Stimulated activated naive B cell treated with anti-CD40 and anti-IgM and Interleukin-4, amounts not matched to agents 10 μg/mL and 1 μg/mL and 100 μg/mL, for 72 hours (primary cell): ENCODE data around the gene SNX27.
"Not testable (repeated sequence)": the region's sequence is repeated elsewhere in the genome, so short reads cannot be mapped to it uniquely, and the experiment has no call there.

ENCODE experiments used
- ATAC-seq, 2 donors: fragments of 150-1000 bp; cut with Tn5 transposase; replicated peaks; 2 replicates each; pipeline ENCODE4 v1.10.0; 2021; ENCODE audit warnings: moderate library complexity in 1 of 2
- DNase-seq: peaks from one replicate; pipeline ENCODE4 v3.0.0; 2021
- H3K27ac Mint-ChIP-seq: one replicate; pipeline ENCODE4 v1.8.0; 2022; ENCODE audit warnings: mild to moderate bottlenecking, mixed read lengths
- H3K27me3 Mint-ChIP-seq, 2 donors: one replicate each; pipeline ENCODE4 v1.8.0; 2022; ENCODE audit warnings: mixed read lengths in 2 of 2
- H3K36me3 Mint-ChIP-seq, 2 donors: one replicate each; pipeline ENCODE4 v1.8.0; 2022; ENCODE audit warnings: mixed read lengths in 2 of 2, mild to moderate bottlenecking in 1 of 2
- H3K4me1 Mint-ChIP-seq, 2 donors: one replicate each; pipeline ENCODE4 v1.8.0; 2022; ENCODE audit warnings: mixed read lengths in 2 of 2, mild to moderate bottlenecking in 1 of 2
- H3K4me3 Mint-ChIP-seq, 2 donors: one replicate each; pipeline ENCODE4 v1.8.0; 2022; ENCODE audit warnings: mild to moderate bottlenecking in 2 of 2, mixed read lengths in 2 of 2, moderate library complexity in 1 of 2
- H3K9me3 Mint-ChIP-seq, 2 donors: one replicate each; pipeline ENCODE4 v1.8.0; 2022; ENCODE audit warnings: mixed read lengths in 2 of 2, mild to moderate bottlenecking in 1 of 2

SNX27 gene

DNA sequence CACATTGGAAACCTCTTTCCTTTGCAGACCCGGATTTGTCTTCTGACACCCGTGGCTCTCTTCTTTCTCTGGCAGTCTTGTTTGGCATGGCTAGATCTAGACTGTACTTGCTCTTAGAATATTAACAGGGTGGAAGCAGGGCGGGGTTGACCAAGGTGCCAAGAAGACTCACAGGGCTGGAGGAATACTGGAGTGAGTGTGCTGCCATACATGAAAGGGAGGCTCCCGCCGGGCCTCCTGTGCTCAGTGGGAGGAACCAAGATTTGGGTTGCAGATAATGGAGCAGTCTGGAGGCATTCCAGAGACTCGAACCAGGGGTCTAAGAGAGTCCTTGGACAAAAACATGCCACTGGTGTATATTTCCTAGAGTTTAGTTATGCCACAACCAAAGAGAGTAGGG lies 27.6 kb upstream of the SNX27 start:
- H3K36me3 Mint-ChIP-seq, result no peaks in the 10 kb centered on the region
- DNase-seq, result no peak
- no peak for ATAC-seq
- H3K9me3 Mint-ChIP-seq, result no peaks in the 10 kb centered on the region
- no peak overlapping the region for H3K4me3 Mint-ChIP-seq
- H3K27ac Mint-ChIP-seq, result no peak overlapping the region
- peaks cover 4 to 6% of the 10 kb centered on the region in 2 donors for H3K27me3 Mint-ChIP-seq
- no peaks in the 10 kb centered on the region for H3K4me1 Mint-ChIP-seq

DNA sequence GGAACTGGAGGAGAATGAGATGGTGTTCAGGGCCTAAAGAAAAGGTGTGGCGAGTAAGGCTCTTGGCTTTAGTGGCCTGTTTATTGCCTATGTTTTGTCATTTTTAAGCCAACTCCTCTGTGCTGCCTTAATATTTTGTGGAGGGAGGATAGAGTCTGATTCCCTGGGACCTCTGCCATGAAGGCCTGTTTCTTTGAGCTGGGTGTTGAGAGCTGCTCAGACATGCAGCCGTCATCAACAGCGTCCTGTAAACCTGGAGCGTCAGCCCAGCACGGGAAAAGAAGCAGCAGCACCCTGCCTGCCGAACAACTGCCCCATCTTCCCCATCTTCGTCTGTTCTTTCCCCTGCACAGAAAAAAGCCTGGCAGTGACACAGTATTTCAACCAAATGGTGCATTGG lies 27.1 kb upstream of the SNX27 start:
- no peaks in the 10 kb centered on the region for H3K4me1 Mint-ChIP-seq
- H3K9me3 Mint-ChIP-seq, result no peaks in the 10 kb centered on the region
- ATAC-seq (no peak), DNase-seq (no peak)
- H3K27me3 Mint-ChIP-seq, result peaks cover 4 to 6% of the 10 kb centered on the region in 2 donors
- no peak overlapping the region for H3K27ac Mint-ChIP-seq
- no peak overlapping the region for H3K4me3 Mint-ChIP-seq
- H3K36me3 Mint-ChIP-seq, result no peaks in the 10 kb centered on the region

DNA sequence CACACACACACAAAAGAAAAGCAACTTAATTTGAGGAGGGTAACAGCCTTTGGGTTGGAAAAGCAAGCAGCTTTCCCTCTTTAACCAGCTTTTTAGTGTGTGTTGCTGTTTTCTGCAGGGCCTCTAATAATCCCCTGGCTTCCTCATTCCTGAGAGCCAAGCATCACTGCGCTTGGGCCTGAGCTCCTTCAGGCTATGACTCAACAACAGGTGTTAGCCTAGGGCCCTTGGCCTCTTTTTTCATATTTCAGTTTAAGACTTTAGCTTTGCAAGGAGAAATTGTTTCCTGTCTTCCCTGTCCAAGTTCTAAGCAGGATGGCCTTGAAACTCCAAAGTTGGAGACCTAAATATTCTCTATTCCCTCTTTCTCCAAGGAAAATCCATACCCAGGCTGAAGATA lies 26.2 kb upstream of the SNX27 start:
- Mint-ChIP-seq H3K4me3 (no peak overlapping the region), H3K27me3 (peaks cover 6 to 8% of the 10 kb centered on the region in 2 donors), H3K36me3 (peaks cover 0 to 4% of the 10 kb centered on the region in 2 donors), H3K27ac (no peak overlapping the region), H3K4me1 (no peaks in the 10 kb centered on the region), H3K9me3 (peaks cover 3 to 5% of the 10 kb centered on the region in 2 donors)
- no peak for DNase-seq
- peak; percentile 38 to 66 for ATAC-seq

DNA sequence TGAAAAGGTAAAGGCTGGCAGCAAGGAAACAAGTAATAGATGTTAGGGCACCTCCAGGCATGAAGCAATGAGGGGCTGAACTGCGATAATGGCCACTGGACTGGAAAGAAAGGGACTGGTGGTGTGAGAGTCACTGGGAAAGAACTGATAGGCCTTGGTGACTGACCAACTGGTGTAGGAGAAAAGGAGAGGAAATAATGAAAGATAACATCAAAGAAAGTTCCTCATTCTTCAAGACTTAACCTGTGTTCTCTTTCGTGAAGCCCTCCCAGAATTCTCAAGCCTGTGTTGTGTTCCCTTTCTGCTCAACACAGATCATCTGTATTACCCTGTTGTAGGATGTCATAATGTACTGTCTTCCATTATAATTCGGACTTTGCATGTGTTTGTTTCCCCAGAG lies 20.9 kb upstream of the SNX27 start:
- peaks cover 6 to 8% of the 10 kb centered on the region in 2 donors for H3K27me3 Mint-ChIP-seq
- no peak for ATAC-seq
- H3K4me1 Mint-ChIP-seq, result peaks cover 7 to 10% of the 10 kb centered on the region in 2 donors
- H3K27ac Mint-ChIP-seq, result no peak overlapping the region
- peaks cover 0 to 4% of the 10 kb centered on the region in 2 donors for H3K36me3 Mint-ChIP-seq
- DNase-seq, result no peak
- no peak overlapping the region for H3K4me3 Mint-ChIP-seq
- peaks cover 6 to 15% of the 10 kb centered on the region in 2 donors for H3K9me3 Mint-ChIP-seq

DNA sequence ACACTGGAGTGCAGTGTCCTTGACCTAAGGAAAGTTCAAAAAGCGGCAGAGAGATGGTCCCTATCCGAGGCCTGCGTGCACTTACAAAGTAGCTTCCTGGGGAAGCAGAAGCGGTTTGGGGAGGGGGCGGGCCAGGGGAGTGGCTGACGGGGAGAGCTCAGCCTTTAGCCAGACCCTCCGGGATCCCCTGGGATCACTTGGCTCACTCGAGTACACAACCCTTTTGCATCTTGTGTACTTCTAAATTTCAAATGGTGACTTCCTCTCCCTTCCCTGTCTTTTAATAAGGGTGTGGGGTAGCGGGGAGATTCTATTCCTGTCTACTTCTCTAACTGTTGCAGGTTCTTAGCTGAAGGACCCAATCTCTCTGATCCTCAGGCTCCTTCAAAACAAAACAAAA lies 18.1 kb upstream of the SNX27 start:
- Mint-ChIP-seq H3K4me1 (peaks cover 7 to 10% of the 10 kb centered on the region in 2 donors), H3K4me3 (peak overlapping the region; percentile 67 to 73), H3K27me3 (peaks cover 0 to 5% of the 10 kb centered on the region in 2 donors), H3K36me3 (peaks cover 0 to 4% of the 10 kb centered on the region in 2 donors), H3K9me3 (peaks cover 6 to 15% of the 10 kb centered on the region in 2 donors), H3K27ac (no peak overlapping the region)
- ATAC-seq (peak; percentile 45 to 66), DNase-seq (no peak)

DNA sequence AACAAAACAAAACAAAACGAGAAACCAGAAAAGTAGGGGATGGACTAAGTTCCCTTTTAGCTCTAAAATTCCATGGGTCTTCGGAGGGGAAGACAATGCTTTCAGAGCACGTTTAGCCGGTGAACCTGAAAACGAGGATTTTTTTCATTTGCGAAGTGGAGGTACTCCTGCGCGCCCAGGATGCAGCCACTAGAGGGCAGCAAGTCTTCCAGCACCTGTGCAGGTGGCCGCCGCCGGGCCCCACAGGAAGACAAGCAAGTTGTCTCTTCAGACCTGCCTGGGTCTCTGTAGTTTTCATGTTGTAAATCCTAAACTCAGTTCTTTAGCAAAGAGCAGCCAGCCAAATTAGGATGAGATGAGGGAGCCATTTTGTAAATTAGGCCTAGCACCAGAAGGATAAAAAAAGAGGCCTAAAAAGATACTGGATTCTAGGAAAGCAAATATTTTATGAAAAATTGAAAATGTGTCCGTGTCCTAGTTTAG lies 17.7 kb upstream of the SNX27 start:
- H3K36me3 Mint-ChIP-seq, result peaks cover 0 to 4% of the 10 kb centered on the region in 2 donors
- H3K4me1 Mint-ChIP-seq, result peaks cover 7 to 10% of the 10 kb centered on the region in 2 donors
- H3K9me3 Mint-ChIP-seq, result peaks cover 6 to 15% of the 10 kb centered on the region in 2 donors
- peak; percentile 62 for DNase-seq
- H3K4me3 Mint-ChIP-seq, result peak overlapping the region; percentile 67 to 73
- peak; percentile 96 to 98 for ATAC-seq
- H3K27ac Mint-ChIP-seq, result peak overlapping the region; percentile 56
- peaks cover 0 to 5% of the 10 kb centered on the region in 2 donors for H3K27me3 Mint-ChIP-seq

DNA sequence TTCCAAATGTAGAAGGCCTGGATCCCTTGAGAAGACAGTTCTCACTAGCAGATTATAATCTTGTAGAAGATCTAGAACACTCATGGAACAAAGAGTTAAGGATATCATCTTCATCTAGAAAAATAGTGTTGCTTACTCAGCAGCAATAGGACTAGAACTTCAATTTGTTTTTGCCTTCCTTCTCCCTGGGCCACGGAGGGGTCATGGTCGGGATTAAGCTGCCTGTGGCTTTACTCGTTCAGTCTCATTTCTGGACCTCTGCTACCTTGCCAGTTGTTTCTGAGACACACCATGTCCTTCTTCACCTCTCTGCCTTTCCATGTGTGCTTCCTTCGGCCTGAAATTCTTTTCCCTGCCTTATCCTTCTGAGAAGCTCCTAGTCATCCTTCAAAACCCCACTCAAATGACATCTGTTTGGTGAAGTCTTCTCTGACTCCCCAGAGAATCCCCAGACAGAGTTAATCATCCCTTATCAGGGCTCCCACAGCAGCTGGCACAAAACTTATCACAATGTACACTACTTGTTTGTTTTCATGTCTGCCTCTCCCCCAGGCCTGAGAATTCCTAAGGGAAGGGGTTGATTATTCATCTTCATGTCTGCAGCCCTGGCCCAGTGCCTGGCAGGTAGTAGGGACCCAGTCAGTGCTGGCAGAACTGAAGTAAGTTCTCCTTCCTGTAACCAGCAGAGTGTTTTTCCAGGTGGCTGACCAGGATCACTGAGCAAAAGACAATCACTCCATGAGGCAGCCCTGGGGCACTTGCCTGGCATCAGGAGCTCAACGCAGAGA lies 15.5 kb upstream of the SNX27 start:
- DNase-seq (no peak), ATAC-seq (no peak)
- H3K4me1 Mint-ChIP-seq, result peaks cover 7 to 10% of the 10 kb centered on the region in 2 donors
- no peaks in the 10 kb centered on the region for H3K27me3 Mint-ChIP-seq
- no peaks in the 10 kb centered on the region for H3K36me3 Mint-ChIP-seq
- H3K4me3 Mint-ChIP-seq, result no peak overlapping the region
- H3K9me3 Mint-ChIP-seq, result peaks cover 0 to 3% of the 10 kb centered on the region in 2 donors
- H3K27ac Mint-ChIP-seq, result no peak overlapping the region

DNA sequence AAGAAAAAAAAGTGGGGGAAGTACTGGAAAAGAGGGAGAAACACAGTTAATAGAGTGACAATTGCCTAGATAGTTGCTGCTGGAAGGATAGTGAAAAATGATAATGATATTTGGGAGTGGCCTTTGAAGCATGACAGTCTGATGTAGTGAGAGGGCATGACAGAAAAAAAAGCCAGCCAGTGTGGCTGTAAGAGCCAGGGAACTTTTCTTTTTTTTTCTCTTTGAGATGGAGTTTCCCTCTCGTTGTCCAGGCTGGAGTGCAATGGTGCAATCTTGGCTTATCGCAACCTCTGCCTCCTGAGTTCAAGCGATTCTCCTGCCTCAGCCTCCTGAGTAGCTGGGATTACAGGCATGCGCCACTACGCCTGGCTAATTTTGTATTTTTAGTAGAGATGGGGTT lies 9.3 kb upstream of the SNX27 start:
- not testable (repeated sequence) for H3K36me3 Mint-ChIP-seq, H3K4me1 Mint-ChIP-seq, H3K9me3 Mint-ChIP-seq, DNase-seq, ATAC-seq, H3K27ac Mint-ChIP-seq, H3K4me3 Mint-ChIP-seq
- H3K27me3 Mint-ChIP-seq, result peaks cover 22 to 28% of the 10 kb centered on the region in 2 donors

DNA sequence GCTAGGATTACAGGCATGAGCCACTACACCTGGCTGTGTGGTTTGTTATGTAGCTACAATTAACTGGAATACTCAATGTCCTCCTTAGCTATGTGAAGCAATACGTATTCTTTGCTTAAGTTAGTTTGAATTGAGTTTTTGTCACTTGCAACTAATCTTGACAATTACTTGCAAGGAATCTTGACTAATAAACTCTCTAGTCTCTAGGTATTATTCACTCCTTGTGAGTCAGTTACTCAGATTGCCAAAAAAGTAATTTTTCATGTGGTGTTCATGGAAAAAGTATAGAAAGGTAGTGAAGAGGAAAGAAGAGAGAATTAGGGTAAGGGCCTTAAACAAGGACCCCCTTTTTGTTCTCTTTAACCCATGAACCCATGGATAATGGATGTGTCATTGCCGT lies 7.6 kb upstream of the SNX27 start:
- peaks cover 30 to 35% of the 10 kb centered on the region in 2 donors for H3K27me3 Mint-ChIP-seq
- H3K4me3 Mint-ChIP-seq, result no peak overlapping the region
- no peaks in the 10 kb centered on the region for H3K9me3 Mint-ChIP-seq
- ATAC-seq, result no peak
- H3K4me1 Mint-ChIP-seq, result peaks cover 2 to 6% of the 10 kb centered on the region in 2 donors
- DNase-seq, result no peak
- no peak overlapping the region for H3K27ac Mint-ChIP-seq
- no peaks in the 10 kb centered on the region for H3K36me3 Mint-ChIP-seq

DNA sequence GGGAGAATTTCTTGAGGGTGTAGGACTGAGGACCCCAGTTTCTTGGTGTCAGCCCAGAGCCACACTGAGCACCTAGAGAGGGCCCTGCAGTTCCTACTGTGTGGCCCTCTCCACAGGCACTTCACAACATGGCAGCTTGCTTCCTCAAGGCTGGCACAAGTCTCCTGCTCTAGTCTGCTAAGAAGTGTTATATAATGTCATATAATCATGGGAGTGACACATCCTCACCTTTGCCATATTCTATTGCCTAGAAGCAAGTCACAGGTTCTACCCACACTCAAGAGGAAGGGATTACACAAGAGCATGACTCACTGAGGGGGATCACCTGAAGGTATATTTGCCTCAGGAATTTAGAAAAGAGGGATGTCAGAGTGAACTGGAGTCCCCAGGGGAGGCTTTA lies 5.5 kb upstream of the SNX27 start:
- peaks cover 30 to 35% of the 10 kb centered on the region in 2 donors for H3K27me3 Mint-ChIP-seq
- H3K36me3 Mint-ChIP-seq, result no peaks in the 10 kb centered on the region
- ATAC-seq (no peak), DNase-seq (no peak)
- no peaks in the 10 kb centered on the region for H3K9me3 Mint-ChIP-seq
- peaks cover 2 to 7% of the 10 kb centered on the region in 2 donors for H3K4me1 Mint-ChIP-seq
- H3K27ac Mint-ChIP-seq, result no peak overlapping the region
- no peak overlapping the region for H3K4me3 Mint-ChIP-seq

DNA sequence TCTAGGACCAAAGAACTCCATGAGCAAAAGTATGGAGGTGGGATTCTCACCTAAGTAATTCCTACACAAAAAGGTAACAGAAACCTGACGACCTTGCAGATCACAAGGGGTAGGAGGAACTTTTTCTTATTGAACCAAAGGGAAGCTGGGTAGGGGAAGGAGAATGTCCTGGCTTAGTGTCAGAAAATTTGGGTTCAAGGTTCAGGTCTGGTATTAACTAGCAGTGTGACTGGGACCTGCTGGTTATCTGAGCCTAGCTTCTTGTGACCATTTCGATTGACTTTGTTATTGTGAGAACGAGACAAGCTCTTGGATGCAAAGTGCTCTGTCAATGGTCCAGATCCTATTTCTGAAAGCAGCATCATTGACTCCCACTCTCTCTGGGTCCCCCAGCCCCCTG lies 5.0 kb upstream of the SNX27 start:
- no peak for ATAC-seq
- Mint-ChIP-seq H3K27me3 (peaks cover 30 to 35% of the 10 kb centered on the region in 2 donors), H3K4me1 (peaks cover 2 to 10% of the 10 kb centered on the region in 2 donors), H3K4me3 (no peak overlapping the region), H3K27ac (no peak overlapping the region), H3K36me3 (no peaks in the 10 kb centered on the region), H3K9me3 (no peaks in the 10 kb centered on the region)
- DNase-seq, result no peak

DNA sequence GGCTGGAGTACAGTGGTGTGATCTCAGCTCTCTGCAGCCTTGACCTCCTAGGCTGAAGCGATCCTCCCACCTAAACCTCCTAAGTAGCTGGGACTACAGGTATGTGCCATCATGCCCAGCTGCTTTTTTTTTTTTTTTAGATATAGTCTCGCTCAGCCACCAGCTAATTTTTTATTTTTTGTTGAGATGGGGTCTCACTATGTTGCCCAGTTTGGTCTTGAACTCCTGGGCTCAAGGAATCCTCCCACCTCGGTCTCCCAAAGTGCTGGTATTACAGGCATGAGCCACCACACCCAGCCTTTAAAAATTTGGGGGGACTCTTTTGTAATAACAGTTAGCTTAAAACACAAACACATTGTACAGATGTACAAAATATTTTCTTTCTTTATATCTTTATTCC lies 1.7 kb upstream of the SNX27 start:
- peaks cover 19 to 34% of the 10 kb centered on the region in 2 donors for H3K4me1 Mint-ChIP-seq
- ATAC-seq, result no peak
- peaks cover 23 to 26% of the 10 kb centered on the region in 2 donors for H3K27me3 Mint-ChIP-seq

DNA sequence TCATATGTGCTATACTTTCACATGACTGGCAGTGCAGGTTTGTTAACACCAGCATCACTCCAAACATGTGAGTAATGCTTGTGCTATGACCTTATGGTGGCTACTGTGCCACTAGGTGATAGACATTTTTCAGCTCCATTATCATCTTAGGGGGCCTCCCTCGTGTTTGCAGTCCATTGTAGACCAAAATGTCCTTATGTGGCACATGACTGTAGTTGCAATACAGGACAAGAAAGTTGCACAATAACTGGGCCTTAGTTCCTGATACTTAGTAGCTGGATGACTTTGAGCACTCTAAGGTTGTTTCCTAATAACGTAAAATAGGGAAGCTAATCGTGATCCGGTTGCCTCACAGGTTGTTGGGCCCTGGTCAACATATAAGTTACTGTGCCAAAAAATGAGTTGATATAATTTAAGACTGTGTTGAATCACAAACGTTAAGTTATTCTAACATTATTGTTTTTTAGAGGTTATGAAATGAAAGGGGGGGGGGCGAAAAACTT lies 511 bp upstream of the SNX27 start:
- H3K27me3 Mint-ChIP-seq, result peaks cover 17 to 21% of the 10 kb centered on the region in 2 donors
- H3K4me1 Mint-ChIP-seq, result peaks cover 24 to 39% of the 10 kb centered on the region in 2 donors
- peak overlapping the region; percentile 78 for H3K27ac Mint-ChIP-seq
- DNase-seq (no peak), ATAC-seq (peak in 1 of 2 donors; percentile 6)
- H3K4me3 Mint-ChIP-seq, result peak overlapping the region; percentile 96 to 98
- no peaks in the 10 kb centered on the region for H3K9me3 Mint-ChIP-seq
- peaks cover 5 to 11% of the 10 kb centered on the region in 2 donors for H3K36me3 Mint-ChIP-seq

More for the DNA sequence above, 1.7 kb upstream of the SNX27 start:
- no peak overlapping the region for H3K4me3 Mint-ChIP-seq
- no peak for DNase-seq
- H3K27ac Mint-ChIP-seq, result no peak overlapping the region
- peaks cover 5 to 8% of the 10 kb centered on the region in 2 donors for H3K36me3 Mint-ChIP-seq
- no peaks in the 10 kb centered on the region for H3K9me3 Mint-ChIP-seq

DNA sequence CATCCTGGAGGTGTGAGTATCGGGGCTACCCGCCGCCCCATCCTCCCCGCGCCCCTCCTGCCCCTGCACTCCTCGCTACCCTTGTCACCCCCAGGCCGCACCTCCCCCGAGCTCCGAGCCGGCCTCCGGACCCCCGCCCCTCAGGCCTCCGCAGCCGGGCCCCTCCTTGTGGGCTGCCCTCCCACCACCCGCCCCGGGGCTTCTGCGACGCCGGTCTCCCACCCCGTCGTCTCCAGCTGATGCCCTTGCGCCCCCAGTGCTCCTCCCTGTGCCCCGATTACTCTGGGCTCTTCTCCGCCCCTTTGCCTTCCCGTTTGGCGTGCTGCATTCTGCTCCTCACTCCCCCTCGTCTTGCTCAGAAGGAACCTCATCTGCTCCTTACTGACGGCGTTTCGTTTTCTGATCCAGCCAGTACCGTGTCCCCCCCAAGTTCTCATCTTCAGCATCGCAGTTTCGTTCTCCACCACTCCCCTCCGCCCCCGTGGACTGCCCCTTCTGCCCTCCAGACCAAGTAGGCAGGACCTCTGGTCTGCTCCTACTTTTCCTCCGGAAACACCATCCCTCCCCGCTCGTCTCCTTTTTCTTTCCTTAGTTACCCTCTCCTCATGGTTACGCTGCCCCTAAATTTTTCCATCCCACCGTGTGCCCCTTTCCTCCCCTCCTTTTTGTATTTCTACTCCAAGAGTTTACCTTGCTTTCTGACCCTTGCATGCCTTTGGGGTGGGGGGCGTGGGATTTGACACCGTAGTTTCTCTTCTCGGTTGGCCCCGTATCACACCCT lies 841 bp downstream of the SNX27 start:
- H3K9me3 Mint-ChIP-seq, result no peaks in the 10 kb centered on the region
- peaks cover 6 to 7% of the 10 kb centered on the region in 2 donors for H3K27me3 Mint-ChIP-seq
- ATAC-seq (peak; percentile 24 to 27), DNase-seq (peak; percentile 3)
- H3K36me3 Mint-ChIP-seq, result peaks cover 5 to 11% of the 10 kb centered on the region in 2 donors
- peaks cover 23 to 35% of the 10 kb centered on the region in 2 donors for H3K4me1 Mint-ChIP-seq
- H3K4me3 Mint-ChIP-seq, result peak overlapping the region; percentile 96 to 98
- peak overlapping the region; percentile 97 for H3K27ac Mint-ChIP-seq
